HG03460 (cell line): ENCODE data around the gene MED27.

ENCODE experiments used
- ATAC-seq: cut with Tn5 transposase; IDR thresholded peaks from one replicate; pipeline ENCODE4 v1.9.1; 2021; ENCODE audit not compliant: unreplicated experiment

The MED27 gene

GRCh38 chr9:132044176-132044875, 35.3 kb downstream of the MED27 start:
- no peak for ATAC-seq

GRCh38 chr9:132043708-132044107, 36.0 kb downstream of the MED27 start:
- no peak for ATAC-seq

GRCh38 chr9:132042324-132042723, 37.3 kb downstream of the MED27 start:
- ATAC-seq, result no peak

- ATAC-seq, result no peak
Measured at GRCh38 chr9:132041798-132042197, 37.9 kb downstream of the MED27 start.

GRCh38 chr9:132040808-132041207, 38.9 kb downstream of the MED27 start:
- ATAC-seq, result no peak

- no peak for ATAC-seq
Measured at GRCh38 chr9:132040246-132040645, 39.4 kb downstream of the MED27 start.

- no peak for ATAC-seq
Measured at GRCh38 chr9:132039284-132039683, 40.4 kb downstream of the MED27 start.

- ATAC-seq, result no peak
Measured at GRCh38 chr9:132037458-132037857, 42.2 kb downstream of the MED27 start.

GRCh38 chr9:132036521-132036920, 43.1 kb downstream of the MED27 start:
- ATAC-seq, result no peak

GRCh38 chr9:132035679-132036078, 44.0 kb downstream of the MED27 start:
- ATAC-seq, result no peak

GRCh38 chr9:132032238-132032950, 47.3 kb downstream of the MED27 start:
- no peak for ATAC-seq

GRCh38 chr9:132031467-132032237, 48.0 kb downstream of the MED27 start:
- no peak for ATAC-seq

GRCh38 chr9:132030626-132031325, 48.9 kb downstream of the MED27 start:
- no peak for ATAC-seq

- ATAC-seq, result no peak
Measured at GRCh38 chr9:132027752-132028663, 51.7 kb downstream of the MED27 start.

GRCh38 chr9:132026932-132027585, 52.6 kb downstream of the MED27 start:
- no peak for ATAC-seq

GRCh38 chr9:132025766-132026165, 53.9 kb downstream of the MED27 start:
- no peak for ATAC-seq

- ATAC-seq, result no peak
Measured at GRCh38 chr9:132024589-132024988, 55.1 kb downstream of the MED27 start.

- no peak for ATAC-seq
Measured at GRCh38 chr9:132023419-132024180, 56.1 kb downstream of the MED27 start.
